Measurements from ENCODE around the gene ATG2A.

DNA sequence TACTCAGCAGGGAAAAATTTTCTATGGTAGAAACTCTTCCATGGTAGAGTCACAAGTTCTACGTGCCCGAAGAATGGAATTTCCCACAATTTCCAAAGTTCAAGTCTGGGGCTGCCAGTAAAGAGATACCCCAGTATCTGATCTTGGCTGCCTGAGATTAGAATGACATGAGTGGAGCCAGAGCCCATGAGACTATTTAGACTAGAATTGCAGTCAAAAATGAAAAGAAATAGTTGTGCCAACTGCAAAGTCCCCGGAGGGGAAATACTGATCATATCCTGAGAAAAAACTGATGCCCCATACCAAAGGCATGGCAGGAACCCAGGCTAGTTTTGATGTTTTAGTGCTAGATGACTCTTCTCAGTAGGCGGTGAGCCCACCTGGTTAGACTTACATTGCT is 43.7 kb upstream of the ATG2A start:
- TF ChIP-seq, protein P1, sequence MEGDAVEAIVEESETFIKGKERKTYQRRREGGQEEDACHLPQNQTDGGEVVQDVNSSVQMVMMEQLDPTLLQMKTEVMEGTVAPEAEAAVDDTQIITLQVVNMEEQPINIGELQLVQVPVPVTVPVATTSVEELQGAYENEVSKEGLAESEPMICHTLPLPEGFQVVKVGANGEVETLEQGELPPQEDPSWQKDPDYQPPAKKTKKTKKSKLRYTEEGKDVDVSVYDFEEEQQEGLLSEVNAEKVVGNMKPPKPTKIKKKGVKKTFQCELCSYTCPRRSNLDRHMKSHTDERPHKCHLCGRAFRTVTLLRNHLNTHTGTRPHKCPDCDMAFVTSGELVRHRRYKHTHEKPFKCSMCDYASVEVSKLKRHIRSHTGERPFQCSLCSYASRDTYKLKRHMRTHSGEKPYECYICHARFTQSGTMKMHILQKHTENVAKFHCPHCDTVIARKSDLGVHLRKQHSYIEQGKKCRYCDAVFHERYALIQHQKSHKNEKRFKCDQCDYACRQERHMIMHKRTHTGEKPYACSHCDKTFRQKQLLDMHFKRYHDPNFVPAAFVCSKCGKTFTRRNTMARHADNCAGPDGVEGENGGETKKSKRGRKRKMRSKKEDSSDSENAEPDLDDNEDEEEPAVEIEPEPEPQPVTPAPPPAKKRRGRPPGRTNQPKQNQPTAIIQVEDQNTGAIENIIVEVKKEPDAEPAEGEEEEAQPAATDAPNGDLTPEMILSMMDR (IDR thresholded peaks at IDR 0.05), result no peak
- no peak for TF ChIP-seq POLR2AphosphoS5 (IDR thresholded peaks at IDR 0.05)
